Activated naive CD4-positive, alpha-beta T cell treated with Interleukin-2 at 50 U/mL for 16 hours (primary cell): Measurements from ENCODE around the gene XIST.
"Not testable (repeated sequence)": the region's sequence is repeated elsewhere in the genome, so short reads cannot be mapped to it uniquely, and the experiment has no call there.

Experiments
- DNase-seq: peaks from one replicate; pipeline ENCODE4 v3.0.0-alpha.2; 2020

XIST gene

DNA sequence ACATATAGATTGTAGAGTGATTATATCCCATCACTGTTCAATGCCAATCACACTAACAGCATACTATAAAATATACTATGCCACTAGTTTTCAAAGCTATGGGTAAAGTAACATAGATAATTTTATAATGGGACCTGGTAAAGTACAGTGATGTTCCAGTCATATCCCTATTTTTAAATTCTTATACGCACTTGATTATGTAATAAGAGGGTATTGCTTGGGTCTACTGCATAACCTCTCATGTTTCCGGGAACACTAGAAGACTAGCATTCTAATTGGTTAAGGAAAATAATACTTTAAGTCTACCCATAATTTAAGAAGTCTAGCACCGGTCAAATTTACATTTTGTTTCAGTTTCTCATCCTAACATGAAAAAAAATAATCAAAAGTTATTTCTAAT is 14.4 kb downstream of the XIST start:
- DNase-seq, result no peak

DNA sequence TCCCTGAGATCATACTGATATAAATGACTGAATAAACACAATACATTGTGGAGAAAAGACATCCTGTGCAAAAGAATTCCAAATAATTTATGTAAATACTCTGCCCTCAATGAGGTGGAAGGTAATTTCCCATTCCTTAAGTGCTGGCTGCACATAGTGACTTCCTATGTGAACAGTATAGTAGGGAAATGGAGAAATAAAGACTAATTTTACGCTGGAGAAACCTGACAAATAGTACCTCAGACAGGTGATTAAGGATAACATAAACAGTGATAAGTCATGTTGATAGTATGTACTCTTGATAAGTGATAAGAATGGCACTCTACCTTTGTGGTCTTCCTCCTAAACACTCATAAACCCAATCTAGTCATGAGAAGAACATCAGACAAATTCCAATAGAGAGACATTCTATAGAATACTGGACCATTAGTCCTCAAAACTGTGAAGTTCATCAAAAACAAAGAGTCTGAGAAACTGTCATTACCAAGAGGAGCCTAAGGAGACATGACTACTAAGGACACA is 15.5 kb downstream of the XIST start:
- DNase-seq, result no peak

GRCh38 chrX:73834219-73834618 is 18.3 kb downstream of the XIST start:
- DNase-seq, result no peak

- DNase-seq, result no peak
Measured at GRCh38 chrX:73832319-73832718, 20.2 kb downstream of the XIST start.

DNA sequence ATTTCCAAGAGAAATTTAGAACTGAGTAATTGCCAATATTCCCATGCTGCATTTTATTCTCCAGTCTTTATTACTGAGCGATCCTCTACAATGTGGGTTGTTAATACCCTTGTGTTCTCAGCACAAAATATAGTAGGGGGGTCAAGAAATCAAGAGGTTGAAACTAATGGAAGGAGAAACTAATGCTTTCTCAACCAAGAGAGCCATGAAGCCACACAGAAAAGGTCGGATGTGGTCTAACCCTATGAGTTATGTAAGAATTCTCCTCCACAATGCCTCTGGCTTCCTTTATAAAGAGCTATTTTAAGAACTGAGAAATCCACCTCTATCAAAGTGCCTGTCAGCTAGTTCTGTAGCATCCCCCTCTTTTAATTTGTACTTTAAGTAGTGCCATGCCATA is 21.0 kb downstream of the XIST start:
- DNase-seq, result no peak

DNA sequence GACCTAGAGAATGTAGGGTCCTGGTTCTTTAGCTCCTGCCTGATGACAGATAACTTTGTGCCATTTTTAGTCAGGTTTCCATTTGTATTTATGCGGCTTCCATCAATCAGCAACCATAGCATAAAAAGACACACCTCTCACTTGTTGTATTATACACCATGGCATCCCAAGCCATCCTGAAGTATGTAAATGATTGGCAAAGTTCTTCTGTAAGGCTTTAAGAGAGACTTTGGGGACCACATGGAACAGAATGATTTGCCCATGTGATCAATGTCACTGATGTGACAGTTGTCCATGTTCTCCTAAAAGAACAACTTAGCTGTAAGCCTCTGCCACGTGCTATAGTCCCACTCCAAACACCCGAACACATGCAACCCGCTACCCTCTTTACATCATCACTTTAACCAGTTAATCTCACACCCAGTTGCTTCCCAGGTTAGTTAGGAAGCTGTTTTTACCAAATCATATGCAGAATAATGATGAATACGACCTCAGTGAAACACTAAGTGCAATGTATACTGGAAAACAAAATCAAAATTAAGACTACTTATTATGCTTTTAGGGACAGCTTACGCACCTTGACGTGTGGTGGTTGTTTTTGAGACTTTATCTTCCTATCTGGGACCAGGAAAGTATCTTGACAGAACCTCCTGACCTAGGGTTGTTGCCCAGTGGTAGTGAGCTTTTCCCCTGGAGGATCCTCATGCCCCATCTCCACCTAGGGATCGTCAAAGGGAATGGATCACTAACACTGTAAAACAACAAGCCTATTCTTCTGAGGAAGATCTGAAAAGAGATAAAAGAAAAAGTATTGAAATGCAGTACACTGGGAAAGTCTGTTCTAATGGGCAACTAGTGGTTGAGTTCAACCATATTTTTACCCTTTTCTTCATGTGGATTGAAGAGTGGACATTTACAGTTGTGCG is 21.8 kb downstream of the XIST start:
- DNase-seq, result no peak

GRCh38 chrX:73829890-73830466 is 22.5 kb downstream of the XIST start:
- no peak for DNase-seq

GRCh38 chrX:73828080-73828720 is 24.3 kb downstream of the XIST start:
- DNase-seq, result no peak

DNA sequence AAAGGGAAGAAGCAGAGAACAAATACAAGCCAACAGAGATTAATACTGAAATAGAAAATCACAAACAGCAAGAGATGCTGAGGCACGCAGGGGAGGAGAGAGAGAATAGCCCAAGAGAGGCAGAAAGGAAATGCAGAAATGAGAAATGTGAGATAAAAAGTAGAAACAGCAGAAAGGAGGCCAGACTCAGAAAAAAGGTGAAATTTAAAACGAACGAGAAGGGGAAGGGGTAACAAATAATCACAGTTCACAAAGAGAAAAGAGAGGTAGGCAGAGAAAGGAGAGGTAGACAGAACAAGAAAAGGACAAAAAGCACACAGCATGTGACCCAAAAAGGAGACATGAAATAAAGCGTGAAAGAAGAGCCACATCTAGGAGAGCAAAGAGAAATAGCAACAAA is 25.1 kb downstream of the XIST start:
- no peak for DNase-seq

GRCh38 chrX:73826996-73827395 is 25.5 kb downstream of the XIST start:
- no peak for DNase-seq

DNA sequence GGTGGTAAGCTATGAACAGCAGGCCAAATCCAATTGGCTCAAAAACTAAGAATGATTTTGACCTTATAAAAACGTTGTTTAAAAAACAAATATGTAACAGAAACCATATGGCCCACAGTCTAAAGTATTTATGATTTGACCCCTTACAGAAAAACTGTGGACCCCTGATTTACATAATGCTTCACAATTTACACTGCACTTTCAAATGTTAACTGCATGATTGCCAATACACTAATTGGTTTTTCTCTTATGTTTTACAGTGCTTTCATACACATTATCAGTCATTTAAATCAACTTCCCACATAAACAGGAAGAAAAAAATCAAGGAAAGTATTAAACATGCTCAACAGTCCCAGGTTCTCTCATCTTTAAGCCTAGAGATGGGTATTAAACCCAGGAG is 26.9 kb downstream of the XIST start:
- DNase-seq, result no peak

GRCh38 chrX:73823473-73824004 is 29.0 kb downstream of the XIST start:
- DNase-seq, result no peak

- DNase-seq, result no peak
Measured at GRCh38 chrX:73822775-73823174, 29.7 kb downstream of the XIST start.

GRCh38 chrX:73821921-73822559 is 30.5 kb downstream of the XIST start:
- no peak for DNase-seq

- DNase-seq, result not testable (repeated sequence)
Measured at GRCh38 chrX:73819864-73820558, 32.5 kb downstream of the XIST start.

DNA sequence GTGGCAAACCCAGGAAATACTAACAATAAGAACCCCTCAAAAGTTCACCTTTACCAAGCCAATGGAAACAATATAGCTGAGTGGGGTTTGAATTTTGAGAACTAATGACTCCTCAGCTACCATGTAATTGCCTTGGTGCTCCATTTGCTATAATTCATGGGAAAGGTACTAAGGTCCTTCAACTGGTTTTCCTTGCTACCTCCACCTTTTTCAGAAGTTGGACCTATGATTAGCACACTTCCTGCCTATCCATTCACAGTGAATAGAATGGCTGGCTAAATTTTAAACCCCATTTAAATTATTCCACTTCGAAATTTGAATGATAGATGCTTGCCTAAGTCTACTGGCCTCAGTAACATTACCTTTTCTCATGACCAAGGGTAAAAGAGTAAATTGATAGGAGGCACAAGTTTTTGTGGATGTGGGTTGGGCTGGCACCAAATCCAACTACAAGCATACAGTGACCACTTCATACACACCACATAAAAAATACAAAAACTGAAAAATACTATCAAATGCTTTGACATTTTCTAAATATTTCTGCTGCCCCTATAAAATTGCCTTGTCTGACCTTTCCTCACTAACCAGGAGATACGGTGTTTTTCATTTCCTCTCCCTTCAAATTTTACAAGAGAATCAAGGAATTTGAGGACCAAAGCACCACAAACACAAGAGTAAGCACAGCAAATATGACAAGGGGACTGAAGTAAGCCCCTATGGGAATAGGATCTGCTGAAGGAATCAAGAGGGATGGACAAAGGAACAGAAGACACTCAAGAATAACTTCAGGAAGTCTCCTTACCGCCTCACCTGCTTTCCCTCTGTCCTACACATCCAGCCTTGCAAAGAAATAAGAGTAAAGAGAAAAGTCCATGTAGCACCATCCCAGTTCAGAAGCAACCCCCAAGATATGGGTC is 34.1 kb downstream of the XIST start:
- no peak for DNase-seq

DNA sequence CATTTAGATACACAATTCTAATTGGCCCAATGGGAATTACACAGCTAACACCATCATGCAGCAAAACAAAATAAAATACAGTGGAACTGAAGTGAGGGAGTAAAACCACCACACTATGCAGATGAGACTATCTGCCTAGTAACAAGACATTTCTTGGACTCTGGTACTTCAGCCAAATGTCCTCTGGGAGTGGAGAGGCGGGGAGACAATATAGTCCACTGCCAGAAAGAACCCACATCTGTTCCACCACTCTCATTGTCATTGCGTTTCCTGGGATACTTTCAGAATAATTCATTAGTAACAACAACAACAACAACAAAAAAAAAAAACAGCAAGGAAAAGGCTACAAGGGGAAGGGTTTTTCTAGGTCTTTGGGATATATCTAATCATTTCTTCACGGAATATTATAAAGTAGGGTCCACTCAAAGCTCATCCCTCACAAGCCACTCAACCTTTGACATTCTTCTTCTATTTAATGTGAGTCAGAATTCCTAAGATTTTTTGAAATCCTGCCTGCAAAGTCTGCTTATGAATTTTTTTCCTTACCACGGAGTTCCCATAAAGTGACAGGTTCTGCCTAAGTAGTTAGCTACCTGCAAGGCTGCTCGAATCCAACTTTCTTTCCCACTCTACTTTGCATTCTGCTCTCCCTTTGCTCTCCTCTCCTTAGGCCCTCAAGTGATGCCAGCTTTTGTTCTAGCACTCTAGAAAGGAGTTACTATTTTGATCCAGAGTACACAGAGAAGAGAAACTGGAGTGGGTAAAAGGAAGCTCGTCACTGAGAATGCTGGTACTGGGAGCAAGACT is 34.9 kb downstream of the XIST start:
- no peak for DNase-seq

DNA sequence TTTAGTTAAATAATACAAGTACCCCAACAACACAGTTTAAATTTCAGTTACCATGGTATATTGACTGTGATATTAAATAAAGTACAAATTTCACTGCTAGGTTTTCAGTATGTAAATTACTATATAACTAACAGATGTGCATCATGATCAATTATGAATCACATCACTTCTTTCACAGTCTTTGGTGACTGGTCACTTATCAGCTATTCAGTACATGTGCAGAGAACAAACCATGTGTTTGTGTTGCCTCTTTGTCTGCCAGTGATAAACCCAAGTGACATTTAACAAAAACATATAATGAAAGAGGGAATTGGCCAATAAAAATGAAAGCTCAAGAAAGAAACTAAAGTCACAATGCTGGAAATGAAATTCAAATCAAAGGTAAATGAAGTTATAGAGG is 40.3 kb downstream of the XIST start:
- no peak for DNase-seq

DNA sequence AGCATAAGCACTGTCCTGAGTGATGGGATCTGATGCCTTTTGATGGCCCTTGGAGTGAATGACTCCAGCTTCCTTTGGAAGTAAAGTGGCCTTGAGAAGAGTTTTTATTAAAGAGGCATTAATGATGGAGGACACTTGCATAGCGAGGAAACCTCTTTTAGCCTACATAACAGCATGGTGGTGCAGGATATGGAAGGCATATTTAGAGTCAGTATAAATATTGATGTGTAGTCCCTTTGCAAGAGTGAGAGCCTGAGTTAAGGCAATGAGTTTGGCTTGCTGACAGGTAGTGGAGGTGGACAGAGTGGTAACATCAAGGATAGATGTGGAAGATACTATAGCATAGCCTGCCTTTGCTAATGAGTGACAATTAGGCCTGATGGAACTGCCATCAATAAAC is 48.4 kb downstream of the XIST start:
- DNase-seq, result not testable (repeated sequence)

- DNase-seq, result no peak
Measured at GRCh38 chrX:73799888-73800287, 52.6 kb downstream of the XIST start.
